ENCODE results near the gene DPCD.

The DPCD gene

DNA sequence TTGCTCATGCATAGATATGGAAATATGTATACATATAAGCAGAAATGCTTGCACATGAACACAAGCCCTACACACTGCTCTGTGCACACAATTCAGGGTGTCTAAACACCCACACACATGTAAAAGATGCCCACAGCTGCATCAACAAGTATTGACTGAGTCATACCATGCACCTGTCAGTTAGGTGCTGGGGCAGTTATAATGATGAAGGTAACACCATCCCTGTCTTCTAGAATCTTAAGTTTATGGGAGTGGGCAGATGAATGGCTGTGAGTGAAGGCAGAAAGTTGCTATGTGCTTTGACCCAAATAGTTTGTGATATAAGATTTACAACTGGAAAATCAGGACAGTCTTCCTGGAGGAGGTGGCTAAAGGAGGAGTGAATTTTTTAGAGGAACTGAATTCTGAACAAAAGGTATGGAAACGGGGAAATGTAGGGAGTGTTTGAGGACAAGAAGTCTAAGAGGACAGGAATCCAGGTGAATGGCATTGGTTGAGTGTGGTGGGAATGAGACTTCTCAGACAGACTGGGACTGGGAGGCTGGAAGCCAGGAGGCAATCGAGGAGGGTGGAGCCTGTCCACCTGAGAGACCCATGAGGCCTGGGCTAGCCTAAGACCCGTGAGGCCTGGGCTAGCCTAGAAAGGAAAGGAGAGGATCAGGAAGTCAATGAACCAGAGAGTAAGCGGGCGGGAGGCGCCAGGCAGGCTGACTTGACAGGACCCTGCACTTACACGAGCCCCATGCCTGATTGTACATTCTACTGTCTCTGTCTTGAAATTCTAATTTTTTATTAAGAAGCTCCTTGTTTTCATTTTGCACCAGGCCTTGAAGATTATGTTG is 20.7 kb upstream of the DPCD start:
- DNase-seq (ENCODE audit: low spot score), result no peak

DNA sequence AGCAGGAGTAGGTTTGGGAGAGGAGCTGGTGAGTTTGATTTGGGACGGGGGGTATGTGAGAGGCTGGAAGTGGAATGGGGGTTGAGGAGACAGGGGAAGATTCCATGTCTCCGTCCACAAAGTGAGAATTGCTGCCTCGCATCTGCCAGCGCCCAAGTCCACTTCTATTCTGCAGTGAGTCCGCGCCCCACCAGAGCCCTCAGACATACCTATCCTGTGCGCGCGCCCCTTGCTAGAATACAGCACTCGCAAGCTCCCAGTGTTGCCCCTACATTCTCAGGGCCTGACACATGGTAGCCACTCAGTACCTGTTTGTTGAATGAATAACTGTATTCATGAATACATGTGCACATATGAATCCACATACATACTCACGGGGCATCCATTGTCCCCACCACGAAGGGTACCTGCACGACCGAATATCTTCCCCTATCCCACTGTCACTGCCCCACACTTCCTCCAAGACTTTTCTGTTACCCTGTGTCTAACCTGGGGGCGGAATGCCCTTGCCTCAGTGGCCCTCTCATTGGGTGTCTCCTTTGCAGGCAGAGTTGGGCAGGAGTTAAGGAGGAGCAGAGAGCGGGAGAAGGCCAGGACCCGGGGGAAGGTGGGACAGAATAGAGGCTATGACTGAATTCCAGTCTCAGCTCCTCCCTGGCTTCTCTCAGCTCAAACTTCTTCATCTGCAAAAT is 19.9 kb upstream of the DPCD start:
- no peak for DNase-seq (ENCODE audit: low spot score)

DNA sequence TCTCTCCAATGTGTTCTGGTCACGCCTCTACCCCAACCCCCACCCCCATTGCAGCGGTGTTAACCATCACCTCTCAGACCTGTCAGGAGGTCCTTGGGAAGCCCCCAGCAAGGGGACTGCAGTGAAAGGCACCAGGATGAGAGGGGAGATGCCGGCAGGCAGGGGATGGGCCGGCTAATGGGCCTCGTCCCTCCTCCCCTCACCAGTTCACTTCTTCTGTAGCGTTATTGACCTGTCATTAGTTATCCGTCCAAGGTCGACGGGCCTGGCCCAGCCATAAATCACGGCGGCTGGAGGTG is 18.8 kb upstream of the DPCD start:
- DNase-seq (ENCODE audit: low spot score), result no peak

DNA sequence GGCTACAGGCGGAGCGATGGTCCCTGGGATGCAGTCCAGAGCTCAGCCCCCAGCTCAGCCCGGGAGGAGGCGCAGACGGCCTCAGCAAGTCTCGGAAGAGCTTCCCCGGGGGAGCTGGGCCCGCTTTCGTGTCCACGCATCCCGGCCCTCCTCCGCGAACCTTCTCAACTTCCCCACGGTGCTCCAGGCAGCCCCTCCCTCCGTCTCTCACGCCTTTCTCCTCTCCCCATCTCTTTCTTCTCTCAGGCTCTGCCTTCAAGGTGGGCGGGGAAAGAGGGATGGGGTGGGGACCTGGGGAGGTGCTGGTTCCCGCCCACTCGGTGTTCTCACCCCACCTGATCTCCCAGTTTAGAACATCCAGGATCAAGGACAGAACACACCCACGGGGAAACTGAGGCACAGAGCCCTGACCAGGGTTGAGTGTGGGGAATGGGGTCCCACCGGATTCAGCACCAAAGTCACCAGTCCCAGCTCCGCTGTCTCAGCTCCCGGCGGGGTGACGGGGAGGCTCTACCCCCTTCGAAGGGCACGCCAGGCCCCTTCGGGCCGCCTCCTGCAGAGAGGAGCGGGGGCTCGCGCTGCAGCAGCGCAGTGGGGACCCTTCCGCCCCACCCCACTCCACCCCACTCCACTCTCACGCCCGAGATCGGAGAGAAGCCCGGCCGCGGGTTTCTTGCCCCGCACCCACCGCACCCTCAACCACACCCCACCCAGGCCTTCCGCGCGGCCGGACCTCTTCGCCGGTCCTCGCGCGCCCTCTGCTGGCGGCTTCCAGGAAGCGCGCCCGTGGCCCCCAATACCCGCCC is 18.3 kb upstream of the DPCD start:
- DNase-seq (ENCODE audit: low spot score), result peak; percentile 89

- peak; percentile 52 for DNase-seq (ENCODE audit: low spot score)
Measured at GRCh38 chr10:101570428-101571270, 17.5 kb upstream of the DPCD start.

DNA sequence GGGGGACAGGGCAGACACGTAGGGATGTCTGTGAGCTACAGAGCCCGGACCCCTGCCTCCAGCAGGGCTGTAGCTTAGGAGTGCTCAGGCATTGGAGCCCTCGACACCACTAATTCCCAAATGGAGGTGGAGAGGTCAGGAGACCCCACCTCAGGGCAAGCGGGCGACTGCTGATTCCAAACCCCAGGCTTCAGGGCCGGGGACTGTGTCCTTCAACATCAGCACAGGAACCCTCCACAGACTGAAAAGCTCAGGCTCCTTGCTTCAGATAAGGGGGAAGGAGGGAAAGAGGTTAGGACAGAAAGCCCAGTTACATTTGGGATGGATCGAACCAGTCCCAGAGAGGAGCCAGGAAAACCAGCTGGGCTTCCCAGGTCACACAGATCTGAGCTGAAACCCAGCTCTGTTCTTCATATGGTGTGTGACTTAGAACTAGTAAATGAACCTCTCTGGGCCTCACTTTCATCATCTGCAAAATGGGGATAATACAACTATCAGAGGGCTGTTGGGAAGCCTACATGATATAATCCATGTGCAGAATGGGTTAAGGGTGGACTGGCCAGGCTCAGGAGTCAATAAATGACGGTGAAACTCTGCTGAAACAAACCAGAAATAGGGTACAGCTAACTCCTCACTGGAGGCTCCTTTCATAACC is 16.7 kb upstream of the DPCD start:
- DNase-seq (ENCODE audit: low spot score), result no peak

GRCh38 chr10:101572126-101572525 is 16.0 kb upstream of the DPCD start:
- DNase-seq (ENCODE audit: low spot score), result no peak

DNA sequence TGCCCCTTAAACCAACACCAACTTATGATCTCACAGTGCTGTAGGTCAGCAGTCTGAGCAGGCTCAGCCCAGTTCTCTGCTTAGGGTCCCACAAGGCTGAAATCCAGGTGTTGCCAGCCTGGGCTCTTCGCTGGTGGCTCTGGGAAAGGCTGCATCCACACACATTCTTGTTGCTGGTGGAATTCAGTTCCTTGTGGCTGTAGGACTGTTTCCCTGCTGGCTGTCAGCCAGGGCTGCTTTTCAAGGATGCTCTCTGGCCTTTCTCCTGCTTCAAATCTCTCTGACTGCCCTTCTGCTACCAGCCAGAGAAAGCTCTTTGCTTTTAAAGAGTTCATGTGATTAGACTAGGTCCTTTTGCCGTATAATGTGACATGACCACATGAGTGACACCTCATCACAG is 15.3 kb upstream of the DPCD start:
- DNase-seq (ENCODE audit: low spot score), result no peak

DNA sequence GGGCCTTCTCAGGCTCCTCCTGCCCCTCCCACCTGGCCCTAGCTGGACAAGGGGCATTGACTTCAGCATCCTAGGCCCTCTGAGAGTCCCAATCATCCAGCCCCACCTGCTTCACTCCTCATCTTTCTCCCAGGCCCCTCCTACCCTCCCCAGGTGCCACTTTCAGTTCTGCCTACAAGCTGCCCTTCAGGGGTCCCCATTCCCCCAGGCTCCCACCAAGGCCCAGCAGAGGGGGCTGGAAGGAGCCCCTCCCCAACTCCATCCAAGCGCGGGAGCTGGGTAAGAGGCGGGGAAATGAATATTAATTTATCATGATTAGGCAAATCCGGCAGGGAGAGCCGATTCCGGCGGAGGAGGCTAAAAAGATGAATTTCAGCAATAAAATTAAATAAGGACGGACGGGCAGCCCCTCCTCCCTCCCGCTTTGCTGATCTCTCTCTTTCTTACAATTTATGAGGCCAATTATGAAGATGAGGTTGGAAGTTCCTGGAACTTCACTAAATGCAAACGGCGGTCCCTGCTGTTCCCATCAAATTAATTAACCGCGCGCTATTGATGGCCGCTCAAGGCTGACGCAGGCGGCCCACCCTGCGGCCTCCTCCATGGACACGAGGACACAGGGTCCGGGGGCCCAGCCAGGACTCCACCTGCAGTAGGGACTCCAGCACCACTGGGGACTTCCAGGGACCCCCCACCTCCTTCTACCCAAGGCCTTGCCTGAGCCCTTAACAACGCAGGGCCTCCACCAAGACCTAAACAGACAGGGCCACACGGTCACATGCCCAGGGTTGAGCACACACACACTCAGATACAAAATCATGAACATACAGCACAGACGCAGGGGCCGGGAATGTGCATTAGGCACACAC is 14.0 kb upstream of the DPCD start:
- no peak for DNase-seq (ENCODE audit: low spot score)

DNA sequence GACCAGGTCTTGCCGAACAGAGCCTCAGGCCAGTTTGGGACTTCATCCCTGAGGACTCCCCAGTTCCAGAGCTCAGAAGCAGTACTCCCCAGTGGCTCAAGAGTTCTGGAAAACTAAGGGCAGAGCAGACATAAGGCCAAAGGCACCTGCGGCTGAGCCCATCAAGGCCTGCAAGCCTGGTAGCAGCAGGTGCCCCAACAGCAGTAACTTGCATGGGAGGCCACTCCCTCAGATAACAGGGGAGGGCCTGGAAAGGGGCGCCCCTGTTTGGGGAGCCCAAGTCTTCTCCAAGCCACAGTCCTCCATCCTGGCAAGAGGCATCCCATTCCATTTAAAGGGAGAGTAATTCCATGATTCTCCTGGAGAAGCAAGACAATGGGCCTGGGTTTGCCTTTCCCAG is 13.0 kb upstream of the DPCD start:
- no peak for DNase-seq (ENCODE audit: low spot score)

DNA sequence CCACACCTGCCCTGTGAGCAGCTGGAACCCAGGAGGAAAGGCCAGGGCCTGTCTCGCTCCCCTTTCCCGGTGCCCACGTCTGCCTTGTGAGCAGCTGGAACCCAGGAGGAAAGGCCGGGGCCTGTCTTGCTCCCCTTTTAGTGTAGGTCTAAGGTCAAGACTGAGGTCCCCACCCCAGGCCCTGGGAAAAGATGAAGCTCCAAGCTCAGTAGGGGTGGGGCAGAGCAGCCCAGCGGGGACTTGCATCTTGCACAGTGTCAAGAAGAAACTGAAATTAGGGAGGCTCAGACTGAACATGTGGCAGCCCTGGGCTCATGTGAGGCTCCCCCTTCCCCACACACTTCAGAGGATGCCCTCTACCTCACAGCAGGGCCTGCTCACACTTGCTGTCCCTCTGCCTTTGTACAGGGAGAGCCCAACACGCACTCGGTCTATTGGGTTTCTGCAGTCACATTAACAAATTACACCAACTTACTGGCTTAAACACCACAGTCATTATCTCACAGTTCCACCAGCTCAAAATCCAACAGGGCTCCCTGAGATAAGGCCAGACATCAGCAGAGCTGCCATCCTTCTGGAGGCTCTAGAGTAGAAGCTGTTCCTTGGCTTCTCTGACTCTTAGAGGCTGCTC is 12.4 kb upstream of the DPCD start:
- no peak for DNase-seq (ENCODE audit: low spot score)

DNA sequence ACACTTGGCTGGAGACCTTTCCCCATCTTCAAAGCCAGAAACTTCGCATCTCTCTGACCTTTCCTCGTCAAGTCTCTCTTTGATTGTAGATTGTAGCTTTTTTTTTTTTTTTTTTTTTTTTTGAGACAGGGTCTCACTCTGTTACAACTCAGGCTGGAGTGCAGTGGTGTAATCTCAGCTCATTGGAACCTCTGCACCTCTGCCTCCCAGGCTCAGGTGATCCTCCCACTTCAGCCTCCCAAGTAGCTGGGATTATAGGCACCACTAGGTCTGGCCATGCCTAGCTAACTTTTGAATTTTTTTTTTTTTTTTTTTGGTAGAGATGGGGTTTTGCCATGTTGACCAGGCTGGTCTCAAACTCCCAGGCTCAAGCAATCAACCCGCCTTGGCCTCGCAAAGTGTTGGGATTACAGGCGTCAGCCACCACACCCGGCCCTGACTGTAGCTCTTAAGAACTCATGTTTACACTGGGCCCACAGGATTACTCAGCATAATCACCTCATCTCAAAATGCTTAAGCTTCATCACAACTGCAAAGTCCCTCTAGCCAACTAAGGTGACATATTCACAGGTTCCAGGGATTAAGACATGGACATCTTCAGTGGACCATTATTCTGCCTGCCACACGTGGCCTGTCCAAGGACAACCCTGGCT is 11.8 kb upstream of the DPCD start:
- DNase-seq (ENCODE audit: low spot score), result no peak

- DNase-seq (ENCODE audit: low spot score), result no peak
Measured at GRCh38 chr10:101577121-101577871, 10.8 kb upstream of the DPCD start.

DNA sequence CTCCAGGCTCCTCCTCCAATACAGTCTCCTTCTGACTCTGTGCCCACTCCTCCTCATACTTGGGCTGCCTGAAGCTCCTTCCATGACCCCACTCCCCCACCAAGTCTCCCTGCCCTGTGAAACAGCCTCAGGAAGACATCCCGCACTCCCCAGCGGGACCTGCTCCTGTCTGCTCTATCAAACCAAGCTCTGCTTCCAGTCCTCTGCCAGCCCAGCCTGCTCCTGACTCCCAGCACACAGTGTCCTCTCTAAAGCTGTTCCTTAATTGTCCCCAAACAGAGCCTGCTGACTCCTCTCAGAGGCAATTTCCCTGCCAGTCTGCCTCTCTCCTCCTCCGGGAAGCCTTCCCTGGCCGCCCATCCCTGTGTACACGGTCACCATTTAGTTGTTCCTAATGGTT is 9.9 kb upstream of the DPCD start:
- DNase-seq (ENCODE audit: low spot score), result no peak

DNA sequence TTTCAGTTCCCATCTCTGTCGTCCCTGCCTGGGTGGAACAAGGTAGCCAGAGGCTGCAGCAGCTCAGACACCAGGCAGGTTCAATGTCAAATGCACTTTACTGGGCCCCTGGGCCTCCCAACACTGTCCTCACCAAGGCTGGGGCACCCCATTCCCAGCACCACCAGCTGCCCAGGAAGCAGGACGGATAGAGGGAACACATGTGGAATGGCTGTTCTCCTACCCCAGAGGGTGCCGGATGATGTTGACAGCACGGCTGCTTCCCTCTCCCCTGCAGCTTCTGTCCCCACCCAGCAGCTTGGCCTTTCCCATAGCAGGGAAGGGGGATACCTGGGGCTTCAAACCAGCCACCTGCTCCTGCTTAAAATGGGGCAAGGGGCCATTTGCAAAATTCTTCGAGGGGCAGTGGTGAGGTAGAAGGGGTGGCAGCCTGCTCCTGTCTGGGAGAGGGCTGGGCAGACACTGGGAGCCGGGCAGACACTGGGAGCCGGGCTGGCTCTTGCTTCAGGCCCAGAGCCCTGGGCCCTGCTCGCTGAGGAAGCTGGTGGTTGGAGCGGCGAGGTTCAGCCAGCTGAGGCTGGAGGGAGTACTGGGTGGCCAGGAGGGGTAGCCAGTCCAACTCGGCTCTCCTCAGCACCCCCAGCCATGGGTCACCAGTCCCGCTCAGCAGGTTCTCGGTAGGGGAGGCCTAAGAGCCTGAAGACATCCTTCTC is 9.2 kb upstream of the DPCD start:
- DNase-seq (ENCODE audit: low spot score), result no peak

- DNase-seq (ENCODE audit: low spot score), result no peak
Measured at GRCh38 chr10:101579516-101579870, 8.6 kb upstream of the DPCD start.

DNA sequence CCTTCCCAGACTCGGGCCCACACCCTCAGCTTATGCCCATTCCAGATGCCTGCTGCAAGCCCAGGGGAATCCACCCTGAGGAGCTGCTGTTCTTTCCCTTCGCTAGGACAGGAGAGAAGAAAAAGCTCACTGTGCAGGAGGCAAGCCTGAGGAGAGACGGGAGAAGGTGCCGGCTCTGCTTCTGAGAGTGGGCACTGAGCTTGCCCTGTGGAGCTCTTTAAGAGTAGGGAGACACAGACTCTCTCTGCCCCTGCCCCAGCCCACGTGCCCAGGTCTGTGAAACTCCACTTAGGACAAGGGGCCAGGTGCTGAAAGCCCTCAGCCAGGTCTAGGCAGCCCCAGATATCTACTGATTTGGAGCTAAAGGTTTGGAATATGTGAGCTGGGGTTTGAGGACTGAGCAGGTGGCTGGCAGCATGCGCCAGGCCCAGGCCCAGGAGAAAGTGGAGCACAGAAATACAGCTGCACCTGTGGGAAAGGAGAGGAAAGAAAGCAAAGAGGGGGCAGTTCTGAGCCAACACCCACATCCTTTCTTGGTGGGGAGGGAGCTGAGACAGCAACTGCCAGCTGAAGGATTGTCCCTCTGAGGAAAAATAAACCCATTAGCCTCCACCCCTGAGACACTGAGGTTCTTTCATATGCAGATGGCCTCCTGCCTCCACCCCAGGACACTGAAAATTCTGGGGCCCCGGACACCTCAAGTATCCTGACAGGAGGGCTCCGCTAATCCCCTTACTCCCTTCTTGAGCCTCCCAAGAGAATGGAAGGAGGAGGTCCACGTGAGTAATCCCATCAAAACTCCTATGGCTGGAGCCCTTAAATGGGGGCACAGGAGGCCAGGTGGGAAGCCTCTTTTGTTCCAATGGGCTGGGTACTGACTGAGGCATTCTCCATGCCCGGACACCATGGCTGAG is 7.4 kb upstream of the DPCD start:
- no peak for DNase-seq (ENCODE audit: low spot score)
